B cell (primary cell): Measurements from ENCODE around the gene ADAMTS2. TPM values are rescaled to one million over a fixed set of nuclear protein-coding genes. Genes with fewer than 3 reads are reported as not detected.

Experiments used
- ATAC-seq: fragments of 200-7000 bp; cut with Tn5 transposase; one replicate; pipeline ENCODE4 v1.10.0; 2021; ENCODE audit warnings: low read depth, mild to moderate bottlenecking, moderate number of reproducible peaks, moderate library complexity
- CTCF ChIA-PET: fragments of 350-600 bp; sonication (Branson Sonifier 250); formaldehyde crosslinking; loops from one replicate; lab custom pipeline; 2021; ENCODE audit warnings: antibody characterized with exemption, inconsistent platforms; lab: Charles Lee
- POLR2A ChIA-PET: fragments of 350-600 bp; sonication (Branson Sonifier 250); formaldehyde crosslinking; loops from one replicate; lab custom pipeline; 2021; ENCODE audit warnings: antibody characterized with exemption; lab: Charles Lee
- DNase-seq: peaks from one replicate; pipeline ENCODE4 v3.0.0; 2013
- H2AFZ ChIP-seq: 2 replicates; pipeline ENCODE4 v1.6.1; 2012; ENCODE audit warnings: mild to moderate bottlenecking, low read depth, low read length; ENCODE audit not compliant: insufficient read depth, poor library complexity, severe bottlenecking
- H3K27ac ChIP-seq, 2 donors: 1 replicate in 1 of 2; 2 replicates in 1 of 2; pipeline ENCODE4 v1.5.1; 2012 to 2013; ENCODE audit warnings: low read length in 2 of 2, mild to moderate bottlenecking in 2 of 2, moderate library complexity in 1 of 2
- H3K27me3 ChIP-seq, 4 experiments: fragments of 200-600 bp in 1 of 4; sonication (generic) in 1 of 4; replicated peaks in 1 of 4; 1 replicate in 2 of 4; 2 replicates in 2 of 4; pipeline versions ENCODE4 v1.6.1 to v1.7.0; 2013 to 2016; ENCODE audit warnings: low read length in 3 of 4, mild to moderate bottlenecking in 2 of 4, mixed read lengths in 1 of 4, moderate library complexity in 1 of 4; ENCODE audit not compliant: insufficient read depth in 4 of 4, control insufficient read depth in 3 of 4; ENCODE audit errors: control extremely low read depth in 1 of 4
- H3K36me3 ChIP-seq, 2 experiments: replicated peaks in 1 of 2; 1 replicate in 1 of 2; 2 replicates in 1 of 2; pipeline versions ENCODE4 v1.6.1 to v1.7.1; 2013; ENCODE audit warnings: low read length in 1 of 2; ENCODE audit not compliant: insufficient read depth in 2 of 2, control insufficient read depth in 1 of 2; ENCODE audit errors: control extremely low read depth in 1 of 2, extremely low read depth in 1 of 2
- H3K4me1 ChIP-seq, 2 donors: fragments of 200-600 bp in 1 of 2; sonication (generic) in 1 of 2; 1 replicate in 1 of 2; 2 replicates in 1 of 2; pipeline versions ENCODE4 v1.5.1 to v1.6.1; 2013 to 2017; ENCODE audit warnings: low read length in 2 of 2; ENCODE audit not compliant: control insufficient read depth in 2 of 2, insufficient read depth in 2 of 2
- H3K4me2 ChIP-seq: replicated peaks from 2 replicates; pipeline ENCODE3; 2012; ENCODE audit warnings: mild to moderate bottlenecking, low read depth, low read length; ENCODE audit not compliant: poor library complexity, severe bottlenecking
- H3K4me3 ChIP-seq, 5 experiments: fragments of 200-600 bp in 1 of 5; sonication (generic) in 1 of 5; 1 replicate in 3 of 5; 2 replicates in 2 of 5; pipeline versions ENCODE4 v1.5.1 to v1.7.0; 2011 to 2016; ENCODE audit warnings: low read length in 4 of 5, mild to moderate bottlenecking in 4 of 5, low read depth in 2 of 5, control low read depth in 1 of 5, moderate library complexity in 1 of 5; ENCODE audit not compliant: insufficient read depth in 1 of 5; ENCODE audit errors: control extremely low read depth in 1 of 5, extremely low read depth in 1 of 5
- H3K79me2 ChIP-seq: fragments of 200-600 bp; sonication (generic); one replicate; pipeline ENCODE4 v1.6.0; 2016; ENCODE audit warnings: low read length; ENCODE audit not compliant: control insufficient read depth, insufficient read depth
- H3K9ac ChIP-seq: fragments of 200-600 bp; sonication (generic); 2 replicates; pipeline ENCODE4 v1.6.1; 2017; ENCODE audit warnings: mild to moderate bottlenecking, low read length, moderate library complexity
- H3K9me3 ChIP-seq, 3 donors: one replicate each; pipeline versions ENCODE4 v1.6.1 to v1.7.1; 2013; ENCODE audit warnings: low read length in 2 of 3; ENCODE audit not compliant: control insufficient read depth in 2 of 3, insufficient read depth in 1 of 3; ENCODE audit errors: control extremely low read depth in 1 of 3
- H4K20me1 ChIP-seq: 2 replicates; pipeline ENCODE4 v1.6.0; 2012; ENCODE audit warnings: mild to moderate bottlenecking, low read length; ENCODE audit not compliant: insufficient read depth, control insufficient read depth, poor library complexity, severe bottlenecking
- H3K27ac Mint-ChIP-seq: one replicate; pipeline ENCODE4 v1.8.0; 2021; ENCODE audit warnings: mixed read lengths
- H3K27me3 Mint-ChIP-seq: one replicate; pipeline ENCODE4 v1.8.0; 2021; ENCODE audit warnings: mixed read lengths
- H3K4me1 Mint-ChIP-seq: one replicate; pipeline ENCODE4 v1.8.0; 2021; ENCODE audit warnings: mixed read lengths
- H3K4me3 Mint-ChIP-seq: one replicate; pipeline ENCODE4 v1.8.0; 2021; ENCODE audit warnings: mixed read lengths
- H3K9me3 Mint-ChIP-seq: one replicate; pipeline ENCODE4 v1.8.0; 2022; ENCODE audit warnings: mixed read lengths; ENCODE audit not compliant: insufficient read depth
- CTCF ChIP-seq: fragments of 200-600 bp; IDR thresholded peaks from one replicate; pipeline ENCODE4 v1.8.0; 2022; ENCODE audit warnings: antibody characterized with exemption, mild to moderate bottlenecking
- EZH2 ChIP-seq: IDR thresholded peaks from 2 replicates; pipeline ENCODE4 v1.6.1; 2012; ENCODE audit warnings: borderline replicate concordance, low read depth, mild to moderate bottlenecking, moderate library complexity, low read length; ENCODE audit not compliant: insufficient read depth, poor library complexity, severe bottlenecking
- WGBS: methylation state at CpG from one replicate; pipeline ENCODE4 v1.1.5; 2013; ENCODE audit warnings: missing lambda C conversion rate; ENCODE audit not compliant: insufficient coverage; 5-methylcytosine and 5-hydroxymethylcytosine counted together
- intact Hi-C: fragments of 100-400 bp; cut with micrococcal nuclease; formaldehyde crosslinking; loops from one replicate; pipeline ENCODE4 v1.10.0; 2022
- polyA plus RNA-seq: library from polyadenylated mRNA; depleted of rRNA; stranded (reverse); fragments of >200 nt; gene quantifications from 2 replicates; pipeline ENCODE4 v1.2.3, GENCODE V29; 2012
- total RNA-seq, 2 donors: library from RNA; stranded (reverse); fragments of 120-200 nt in 1 of 2; gene quantifications; 1 replicate in 1 of 2; 2 replicates in 1 of 2; pipeline versions ENCODE4 v1.2.3 to v1.2.4, GENCODE V29; 2013 to 2022

The ADAMTS2 gene
- total and polyA plus RNA-seq, 2 donors (not counting 1 experiment from before 2014, with no cell fraction given), result not detected

- ATAC-seq (no peak), DNase-seq (no peak)
- ChIA-PET POLR2A (no interaction called here), CTCF (no interaction called here)
- Histone ChIP-seq H3K4me2 (no peak overlapping the region), H2AFZ (no peak overlapping the region), H3K27ac (no peak overlapping the region), H3K4me1 (no peaks in the 10 kb centered on the region), H3K79me2 (no peaks in the 10 kb centered on the region), H3K9ac (no peak overlapping the region), H3K4me3 (no peak overlapping the region), H3K27me3 (no peaks in the 10 kb centered on the region), H4K20me1 (no peaks in the 10 kb centered on the region), H3K9me3 (no peaks in the 10 kb centered on the region), H3K36me3 (no peaks in the 10 kb centered on the region)
- TF ChIP-seq EZH2 (no peak), CTCF (no peak)
- Mint-ChIP-seq H3K4me1 (no peaks in the 10 kb centered on the region), H3K27me3 (peaks cover 8% of the 10 kb centered on the region), H3K9me3 (no peaks in the 10 kb centered on the region), H3K4me3 (no peak overlapping the region), H3K27ac (no peak overlapping the region)
- WGBS, result 90% methylated on average over 3 of the region's 5 CpGs
- intact Hi-C loops, result no loop called here
These were observed 91.5 kb downstream of the ADAMTS2 start for GRCh38 chr5:179253730-179254129.

GRCh38 chr5:179251276-179251969, 93.8 kb downstream of the ADAMTS2 start:
- H3K27me3 ChIP-seq, result no peaks in the 10 kb centered on the region
- 79% methylated on average over 5 of the region's 8 CpGs for WGBS
- TF ChIP-seq CTCF (no peak), EZH2 (no peak)
- ATAC-seq (no peak), DNase-seq (no peak)
- CTCF ChIA-PET, result no interaction called here
- no peaks in the 10 kb centered on the region for H3K4me1 ChIP-seq
- no peak overlapping the region for H3K9ac ChIP-seq
- Mint-ChIP-seq H3K4me1 (no peaks in the 10 kb centered on the region), H3K27me3 (peaks cover 12% of the 10 kb centered on the region), H3K4me3 (no peak overlapping the region), H3K27ac (no peak overlapping the region), H3K9me3 (peaks cover 6% of the 10 kb centered on the region)
- no peak overlapping the region for H2AFZ ChIP-seq
- POLR2A ChIA-PET, result no interaction called here
- H3K9me3 ChIP-seq, result no peaks in the 10 kb centered on the region
- H4K20me1 ChIP-seq, result no peaks in the 10 kb centered on the region
- H3K4me2 ChIP-seq, result no peak overlapping the region
- intact Hi-C loops, result no loop called here
- no peaks in the 10 kb centered on the region for H3K36me3 ChIP-seq
- no peak overlapping the region for H3K4me3 ChIP-seq
- no peaks in the 10 kb centered on the region for H3K79me2 ChIP-seq
- no peak overlapping the region for H3K27ac ChIP-seq
